ENCODE measurements around the gene BMP8A.
"Not testable (repeated sequence)": the region's sequence is repeated elsewhere in the genome, so short reads cannot be mapped to it uniquely, and the experiment has no call there.

DNA sequence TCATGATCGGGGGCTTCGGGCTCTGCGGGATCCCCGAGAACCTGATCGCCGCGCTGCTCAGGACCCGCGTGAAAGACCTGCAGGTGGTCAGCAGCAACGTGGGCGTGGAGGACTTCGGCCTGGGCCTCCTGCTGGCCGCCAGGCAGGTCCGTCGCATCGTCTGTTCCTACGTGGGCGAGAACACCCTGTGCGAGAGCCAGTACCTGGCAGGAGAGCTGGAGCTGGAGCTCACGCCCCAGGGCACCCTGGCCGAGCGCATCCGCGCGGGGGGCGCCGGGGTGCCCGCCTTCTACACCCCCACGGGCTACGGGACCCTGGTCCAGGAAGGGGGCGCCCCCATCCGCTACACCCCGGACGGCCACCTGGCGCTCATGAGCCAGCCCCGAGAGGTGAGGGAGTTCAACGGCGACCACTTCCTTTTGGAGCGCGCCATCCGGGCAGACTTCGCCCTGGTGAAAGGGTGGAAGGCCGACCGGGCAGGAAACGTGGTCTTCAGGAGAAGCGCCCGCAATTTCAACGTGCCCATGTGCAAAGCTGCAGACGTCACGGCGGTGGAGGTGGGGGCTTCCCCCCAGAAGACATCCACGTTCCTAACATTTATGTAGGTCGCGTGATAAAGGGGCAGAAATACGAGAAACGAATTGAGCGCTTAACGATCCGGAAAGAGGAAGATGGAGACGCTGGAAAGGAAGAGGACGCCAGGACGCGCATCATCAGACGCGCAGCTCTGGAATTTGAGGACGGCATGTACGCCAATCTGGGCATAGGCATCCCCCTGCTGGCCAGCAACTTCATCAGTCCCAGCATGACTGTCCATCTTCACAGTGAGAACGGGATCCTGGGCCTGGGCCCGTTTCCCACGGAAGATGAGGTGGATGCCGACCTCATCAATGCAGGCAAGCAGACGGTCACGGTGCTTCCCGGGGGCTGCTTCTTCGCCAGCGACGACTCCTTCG lies 24.0 kb downstream of the BMP8A start:
- TF ChIP-seq, protein P1, sequence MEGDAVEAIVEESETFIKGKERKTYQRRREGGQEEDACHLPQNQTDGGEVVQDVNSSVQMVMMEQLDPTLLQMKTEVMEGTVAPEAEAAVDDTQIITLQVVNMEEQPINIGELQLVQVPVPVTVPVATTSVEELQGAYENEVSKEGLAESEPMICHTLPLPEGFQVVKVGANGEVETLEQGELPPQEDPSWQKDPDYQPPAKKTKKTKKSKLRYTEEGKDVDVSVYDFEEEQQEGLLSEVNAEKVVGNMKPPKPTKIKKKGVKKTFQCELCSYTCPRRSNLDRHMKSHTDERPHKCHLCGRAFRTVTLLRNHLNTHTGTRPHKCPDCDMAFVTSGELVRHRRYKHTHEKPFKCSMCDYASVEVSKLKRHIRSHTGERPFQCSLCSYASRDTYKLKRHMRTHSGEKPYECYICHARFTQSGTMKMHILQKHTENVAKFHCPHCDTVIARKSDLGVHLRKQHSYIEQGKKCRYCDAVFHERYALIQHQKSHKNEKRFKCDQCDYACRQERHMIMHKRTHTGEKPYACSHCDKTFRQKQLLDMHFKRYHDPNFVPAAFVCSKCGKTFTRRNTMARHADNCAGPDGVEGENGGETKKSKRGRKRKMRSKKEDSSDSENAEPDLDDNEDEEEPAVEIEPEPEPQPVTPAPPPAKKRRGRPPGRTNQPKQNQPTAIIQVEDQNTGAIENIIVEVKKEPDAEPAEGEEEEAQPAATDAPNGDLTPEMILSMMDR (conservative IDR thresholded peaks at IDR 0.05): not testable (repeated sequence)
- TF ChIP-seq ZFX (IDR thresholded peaks at IDR 0.05): not testable (repeated sequence)
